Endodermal cell (in vitro differentiated cells): ENCODE measurements around the gene RALBP1. TPM values are rescaled to one million over a fixed set of nuclear protein-coding genes. Genes with fewer than 3 reads are reported as not detected.

Experiments
- DNase-seq: peaks from one replicate; pipeline ENCODE4 v3.0.0-alpha.2; 2017
- H3K27ac ChIP-seq: 2 replicates; pipeline ENCODE4 v1.5.1; 2013; ENCODE audit warnings: mild to moderate bottlenecking, low read depth, low read length, moderate library complexity
- H3K27me3 ChIP-seq: 2 replicates; pipeline ENCODE4 v1.6.1; 2013; ENCODE audit warnings: mild to moderate bottlenecking, low read length, moderate library complexity; ENCODE audit not compliant: insufficient read depth, control insufficient read depth, poor library complexity, severe bottlenecking
- H3K36me3 ChIP-seq: 2 replicates; pipeline ENCODE4 v1.7.0; 2013; ENCODE audit warnings: mild to moderate bottlenecking, low read length, moderate library complexity; ENCODE audit not compliant: control insufficient read depth, insufficient read depth
- H3K4me1 ChIP-seq: one replicate; pipeline ENCODE4 v1.7.0; 2013; ENCODE audit warnings: low read length; ENCODE audit not compliant: control insufficient read depth, insufficient read depth
- H3K4me3 ChIP-seq: 2 replicates; pipeline ENCODE4 v1.5.1; 2013; ENCODE audit warnings: mild to moderate bottlenecking, low read length, moderate library complexity
- H3K9ac ChIP-seq: 2 replicates; pipeline ENCODE4 v1.6.1; 2013; ENCODE audit warnings: mild to moderate bottlenecking, low read length, moderate library complexity; ENCODE audit not compliant: poor library complexity, severe bottlenecking; ENCODE audit errors: extremely low read depth
- H3K9me3 ChIP-seq: 2 replicates; pipeline ENCODE4 v1.6.1; 2013; ENCODE audit warnings: mild to moderate bottlenecking, low read length, moderate library complexity; ENCODE audit not compliant: control insufficient read depth
- H3K27ac Mint-ChIP-seq: 2 replicates; pipeline ENCODE4 v1.8.0; 2020; ENCODE audit warnings: mixed read lengths
- H3K27me3 Mint-ChIP-seq: 2 replicates; pipeline ENCODE4 v1.8.0; 2021; ENCODE audit warnings: mild to moderate bottlenecking, mixed read lengths; ENCODE audit not compliant: insufficient read depth
- H3K36me3 Mint-ChIP-seq: 2 replicates; pipeline ENCODE4 v1.8.0; 2020; ENCODE audit warnings: low read depth, mixed read lengths
- H3K4me1 Mint-ChIP-seq: 2 replicates; pipeline ENCODE4 v1.8.0; 2020; ENCODE audit warnings: mixed read lengths
- H3K4me3 Mint-ChIP-seq: 2 replicates; pipeline ENCODE4 v1.8.0; 2020; ENCODE audit warnings: mild to moderate bottlenecking, moderate library complexity, mixed read lengths
- H3K9me3 Mint-ChIP-seq: 2 replicates; pipeline ENCODE4 v1.8.0; 2020; ENCODE audit warnings: mild to moderate bottlenecking, mixed read lengths
- CTCF ChIP-seq: fragments of 200-600 bp; sonication (generic); conservative IDR thresholded peaks from 2 replicates; pipeline ENCODE4 v1.5.0; 2021; ENCODE audit warnings: antibody characterized with exemption, mild to moderate bottlenecking
- WGBS, 2 experiments: methylation state at CpG; one replicate each; pipeline versions ENCODE4 v1.1.5 to v1.1.7; 2013; ENCODE audit warnings: missing lambda C conversion rate in 2 of 2, mixed read lengths in 1 of 2; ENCODE audit not compliant: insufficient coverage in 1 of 2, insufficient read length in 1 of 2; 5-methylcytosine and 5-hydroxymethylcytosine counted together
- total RNA-seq, 2 donors: library from RNA; stranded (reverse); fragmentation: NEBNext Ultra II Directional in 1 of 2; extraction: Animal tissue kit (Norgen Biotek cat#: 25700) in 1 of 2; gene quantifications; 2 replicates in 1 of 2; 3 replicates in 1 of 2; pipeline ENCODE4 v1.2.1, GENCODE V29; 2021

Gene RALBP1
- total RNA-seq, 2 donors from 2014 or later = 60.5 to 64.9 TPM

- DNase-seq = no peak
- WGBS, 2 experiments = 75 to 84% methylated on average over 3 to 4 of the region's 4 CpGs
Measured at GRCh38 chr18:9516437-9517064, 41.2 kb downstream of the RALBP1 start.

DNA sequence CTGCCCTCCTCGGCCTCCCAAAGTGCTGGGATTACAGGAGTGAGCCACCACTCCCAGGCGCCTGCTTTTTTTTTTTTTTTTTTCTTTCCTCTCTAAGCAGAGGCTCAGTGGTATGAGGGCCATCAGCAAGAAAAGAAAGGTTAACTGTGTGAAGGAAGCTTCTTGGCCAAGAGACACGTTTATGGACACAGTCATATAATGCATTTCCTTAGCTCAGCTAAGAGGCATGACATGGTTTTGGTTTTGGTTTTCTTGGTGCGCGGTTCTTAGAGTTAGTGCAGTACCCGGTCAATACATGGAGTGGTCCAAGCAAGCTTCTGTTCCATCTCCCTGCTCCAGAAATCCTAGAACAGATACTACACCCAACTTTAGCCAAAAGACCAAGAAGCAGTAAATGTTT, 42.6 kb downstream of the RALBP1 start:
- Mint-ChIP-seq H3K4me1 (no peaks in the 10 kb centered on the region), H3K27ac (no peak overlapping the region), H3K27me3 (no peaks in the 10 kb centered on the region), H3K9me3 (no peaks in the 10 kb centered on the region), H3K4me3 (no peak overlapping the region), H3K36me3 (peaks cover 54% of the 10 kb centered on the region)
- H3K9me3 ChIP-seq = no peaks in the 10 kb centered on the region
- no peak overlapping the region for H3K4me3 ChIP-seq
- H3K27ac ChIP-seq = no peak overlapping the region
- TF ChIP-seq CTCF = no peak
- no peak for DNase-seq
- no peaks in the 10 kb centered on the region for H3K4me1 ChIP-seq
- WGBS, 2 experiments = 82% methylated on average over 6 of the region's 6 CpGs; no CpG with 5 or more reads in 1 of the 2 experiments
- no peaks in the 10 kb centered on the region for H3K27me3 ChIP-seq
- no peak overlapping the region for H3K9ac ChIP-seq
- peaks cover 40% of the 10 kb centered on the region for H3K36me3 ChIP-seq

More at GRCh38 chr18:9516437-9517064, 41.2 kb downstream of the RALBP1 start:
- no peaks in the 10 kb centered on the region for H3K27me3 Mint-ChIP-seq
- H3K9me3 ChIP-seq = no peaks in the 10 kb centered on the region
- no peak overlapping the region for H3K4me3 Mint-ChIP-seq
- H3K4me3 ChIP-seq = no peak overlapping the region
- no peaks in the 10 kb centered on the region for H3K27me3 ChIP-seq
- H3K9me3 Mint-ChIP-seq = no peaks in the 10 kb centered on the region
- TF ChIP-seq CTCF = peak; percentile 94
- no peak overlapping the region for H3K27ac Mint-ChIP-seq
- H3K9ac ChIP-seq = no peak overlapping the region
- H3K4me1 Mint-ChIP-seq = no peaks in the 10 kb centered on the region
- H3K27ac ChIP-seq = no peak overlapping the region
- peaks cover 35% of the 10 kb centered on the region for H3K36me3 ChIP-seq
- H3K4me1 ChIP-seq = no peaks in the 10 kb centered on the region
- peaks cover 45% of the 10 kb centered on the region for H3K36me3 Mint-ChIP-seq

DNA sequence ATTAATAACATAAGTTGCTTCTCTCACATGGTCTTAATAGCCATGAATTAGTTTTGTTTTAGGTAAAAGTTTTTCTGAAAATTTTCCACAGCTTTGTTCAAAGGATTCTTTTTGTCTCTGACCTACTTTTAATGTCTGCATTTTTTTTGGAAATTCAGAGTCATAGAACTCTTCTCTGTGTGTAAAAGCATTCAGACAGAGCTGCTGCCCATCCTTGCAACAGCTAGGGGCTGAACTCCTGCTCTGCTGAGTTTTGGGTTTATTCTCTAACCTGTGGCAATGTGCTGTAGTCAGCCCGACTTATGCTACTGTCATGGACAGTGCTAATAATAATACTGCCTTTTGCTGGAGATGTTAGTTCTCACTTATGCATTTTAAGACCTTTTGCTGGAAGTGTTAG, 44.1 kb downstream of the RALBP1 start:
- H3K27me3 Mint-ChIP-seq = no peaks in the 10 kb centered on the region
- Histone ChIP-seq H3K9ac (no peak overlapping the region), H3K36me3 (peaks cover 36% of the 10 kb centered on the region), H3K4me1 (no peaks in the 10 kb centered on the region), H3K9me3 (no peaks in the 10 kb centered on the region), H3K27me3 (no peaks in the 10 kb centered on the region), H3K4me3 (no peak overlapping the region), H3K27ac (no peak overlapping the region)
- TF ChIP-seq CTCF = no peak
- WGBS, 2 experiments = 89 to 90% methylated on average over 1 of the region's 1 CpG
- no peak overlapping the region for H3K4me3 Mint-ChIP-seq
- no peaks in the 10 kb centered on the region for H3K4me1 Mint-ChIP-seq
- no peak overlapping the region for H3K27ac Mint-ChIP-seq
- H3K36me3 Mint-ChIP-seq = peaks cover 51% of the 10 kb centered on the region
- H3K9me3 Mint-ChIP-seq = no peaks in the 10 kb centered on the region
- DNase-seq = no peak
